Putamen (tissue), 1 donor: Measurements from ENCODE around the gene CRTAC1.

ENCODE experiments used
- DNase-seq: peaks from one replicate; pipeline ENCODE4 v3.0.0-alpha.2; 2016; ENCODE audit warnings: low spot score

Gene CRTAC1

DNA sequence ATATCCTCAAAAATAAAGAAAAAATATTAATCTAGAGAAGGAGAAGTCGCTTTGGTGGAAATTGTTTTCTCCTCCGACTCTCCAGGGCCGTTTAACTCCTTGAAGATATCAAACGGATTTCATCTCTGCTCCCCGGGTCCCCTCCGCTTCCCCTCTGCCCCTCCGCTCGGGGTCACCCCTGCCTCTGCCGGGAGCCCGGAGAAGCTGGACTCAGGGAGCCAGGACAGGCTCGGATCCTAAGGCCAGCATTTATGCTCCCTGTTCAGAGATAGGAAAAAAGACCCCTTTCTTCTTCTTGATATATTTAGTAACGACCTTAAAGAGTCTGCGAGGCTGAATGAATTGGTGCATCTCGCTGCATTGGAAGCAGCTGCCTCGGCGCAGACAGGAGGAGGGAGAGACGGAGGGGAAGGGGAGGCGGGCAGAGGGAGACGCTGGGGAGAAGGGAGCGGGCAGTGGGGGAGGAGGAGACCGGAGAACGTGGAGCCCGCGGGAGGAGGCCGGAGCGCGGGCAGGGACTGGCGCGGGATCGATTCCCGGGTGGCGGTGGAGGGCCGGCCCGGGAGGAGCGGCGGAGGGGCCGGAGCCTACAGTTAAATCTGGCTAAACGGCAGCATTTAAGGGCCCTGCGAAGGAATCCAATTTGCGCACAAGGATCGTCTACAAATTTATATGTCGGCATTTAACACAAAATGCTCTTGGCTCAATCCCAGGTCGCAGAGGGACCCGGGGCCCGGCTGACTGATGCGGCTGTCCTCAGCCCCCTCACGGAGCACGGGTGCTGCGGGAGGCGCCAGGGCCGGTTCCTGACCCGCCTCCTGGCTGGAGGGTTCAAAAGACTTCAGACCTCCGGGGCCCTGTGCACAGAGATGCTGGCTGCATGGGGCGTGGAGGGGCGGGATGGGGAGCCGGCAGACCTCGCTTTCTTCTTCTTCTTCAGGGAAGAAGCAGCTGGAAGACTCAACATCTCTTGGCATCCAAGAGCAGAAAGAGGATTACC lies 55.6 kb downstream of the CRTAC1 start:
- DNase-seq, result peak; percentile 27

- DNase-seq, result peak; percentile 58
Observed at GRCh38 chr10:97974100-97974499, 56.3 kb downstream of the CRTAC1 start.

GRCh38 chr10:97969538-97970079 lies 60.8 kb downstream of the CRTAC1 start:
- no peak for DNase-seq

DNA sequence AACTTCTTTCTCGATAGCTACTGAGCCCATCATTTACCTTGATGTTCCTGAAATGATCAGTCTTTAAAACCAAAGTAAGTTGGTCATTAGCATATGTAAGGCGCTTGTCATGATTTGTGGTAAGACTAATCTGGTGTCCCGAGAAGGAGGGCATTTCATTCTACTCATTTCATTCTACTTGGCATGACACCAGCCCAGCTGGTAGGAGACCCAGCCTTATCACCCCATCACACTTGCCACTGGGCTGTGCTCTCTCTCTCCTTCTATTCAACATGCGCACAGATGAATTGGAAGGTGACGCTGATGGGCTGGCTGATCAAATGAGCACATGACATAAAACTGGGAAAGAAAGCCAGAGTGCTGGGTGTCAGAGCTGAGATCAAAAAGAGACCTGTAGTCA lies 65.7 kb downstream of the CRTAC1 start:
- no peak for DNase-seq

GRCh38 chr10:97961945-97962344 lies 68.5 kb downstream of the CRTAC1 start:
- DNase-seq, result no peak

GRCh38 chr10:97960269-97961056 lies 70.0 kb downstream of the CRTAC1 start:
- DNase-seq, result no peak

- DNase-seq, result no peak
Observed at GRCh38 chr10:97949462-97949861, 81.0 kb downstream of the CRTAC1 start.

- no peak for DNase-seq
Observed at GRCh38 chr10:97948822-97949221, 81.6 kb downstream of the CRTAC1 start.

GRCh38 chr10:97944772-97945171 lies 85.6 kb downstream of the CRTAC1 start:
- no peak for DNase-seq

GRCh38 chr10:97943294-97943693 lies 87.1 kb downstream of the CRTAC1 start:
- DNase-seq, result no peak

DNA sequence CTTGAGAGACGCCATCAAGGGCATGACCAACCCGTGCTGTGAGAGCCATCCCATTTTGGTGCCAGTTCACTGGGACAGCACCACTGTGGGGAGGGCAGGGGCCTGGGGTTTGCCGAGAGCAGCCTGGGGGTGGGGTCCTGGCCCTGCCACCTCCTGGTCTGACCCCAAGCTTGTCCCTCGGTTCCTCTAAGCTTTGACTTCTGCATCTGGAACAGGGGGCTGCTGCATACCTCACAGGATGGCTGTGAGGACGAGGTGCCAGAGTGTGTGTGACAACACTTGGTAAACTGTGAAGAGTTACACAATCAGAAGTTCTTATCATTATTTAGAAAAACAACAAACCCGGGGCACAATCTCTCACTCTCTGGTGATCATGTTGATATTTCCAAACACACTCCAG lies 89.9 kb downstream of the CRTAC1 start:
- no peak for DNase-seq

GRCh38 chr10:97939446-97939990 lies 90.9 kb downstream of the CRTAC1 start:
- DNase-seq, result no peak

DNA sequence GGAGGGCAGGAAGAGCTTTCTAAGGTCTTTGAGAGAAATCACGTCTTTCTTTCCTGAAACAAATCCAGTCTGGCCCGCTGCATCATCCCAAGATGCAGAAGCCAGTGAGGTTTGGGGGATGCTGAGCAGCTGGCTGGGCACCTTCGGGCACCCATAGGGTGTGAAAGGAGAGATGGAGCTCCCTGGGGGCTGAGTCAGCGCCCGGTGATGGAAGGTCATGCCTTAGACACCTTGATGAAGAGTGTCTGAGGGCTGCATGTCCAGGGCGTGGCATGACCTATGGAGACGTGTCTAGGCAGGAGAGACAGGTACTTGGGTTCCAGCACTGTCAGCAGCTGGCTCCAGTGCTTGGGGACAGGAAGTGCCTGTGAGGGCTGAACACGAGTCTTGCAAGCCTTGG lies 92.5 kb downstream of the CRTAC1 start:
- DNase-seq, result no peak

DNA sequence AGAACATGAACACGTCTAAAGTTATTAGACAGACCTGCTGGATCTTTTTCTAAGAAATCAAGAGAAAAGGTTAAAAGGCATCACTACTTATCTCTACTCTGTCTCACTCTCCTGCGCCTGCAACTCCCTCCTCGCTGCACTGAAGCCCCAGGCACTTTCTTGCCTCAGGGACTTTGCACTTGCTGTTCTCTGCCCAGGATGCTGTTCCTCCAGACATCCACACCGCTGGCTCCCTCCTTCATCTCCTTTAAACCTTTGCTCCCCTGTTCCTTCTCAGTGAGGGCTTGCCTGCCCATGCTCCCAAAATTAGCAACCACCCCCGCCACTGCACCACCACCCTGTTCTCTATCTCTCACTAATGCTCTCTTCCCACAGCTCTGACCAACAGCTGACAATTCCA lies 93.4 kb downstream of the CRTAC1 start:
- DNase-seq, result no peak

GRCh38 chr10:97936126-97936525 lies 94.3 kb downstream of the CRTAC1 start:
- DNase-seq, result no peak

- no peak for DNase-seq
Observed at GRCh38 chr10:97932932-97933530, 97.4 kb downstream of the CRTAC1 start.

GRCh38 chr10:97931041-97931440 lies 99.4 kb downstream of the CRTAC1 start:
- DNase-seq, result no peak

GRCh38 chr10:97928897-97929296 lies 101.5 kb downstream of the CRTAC1 start:
- DNase-seq, result no peak

DNA sequence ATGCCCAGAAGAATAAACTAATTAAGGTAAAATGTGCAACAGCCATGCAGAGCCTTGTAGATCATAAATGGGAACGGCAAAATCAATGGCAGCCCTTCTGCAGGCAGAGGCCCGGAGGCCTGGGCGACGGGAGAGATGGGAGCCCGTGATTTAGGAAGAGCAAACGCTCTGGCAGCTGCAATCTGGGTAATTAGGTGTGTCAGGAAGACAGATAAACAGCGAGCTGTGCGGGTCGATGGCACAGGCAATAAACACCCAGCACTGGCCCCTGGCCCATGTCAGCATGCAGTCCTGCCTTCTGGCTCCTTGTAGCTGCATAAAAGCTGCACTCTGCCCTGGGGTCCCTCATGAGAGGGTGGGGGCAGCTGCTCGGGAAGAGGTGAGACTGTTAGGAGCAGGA lies 102.8 kb downstream of the CRTAC1 start:
- no peak for DNase-seq

DNA sequence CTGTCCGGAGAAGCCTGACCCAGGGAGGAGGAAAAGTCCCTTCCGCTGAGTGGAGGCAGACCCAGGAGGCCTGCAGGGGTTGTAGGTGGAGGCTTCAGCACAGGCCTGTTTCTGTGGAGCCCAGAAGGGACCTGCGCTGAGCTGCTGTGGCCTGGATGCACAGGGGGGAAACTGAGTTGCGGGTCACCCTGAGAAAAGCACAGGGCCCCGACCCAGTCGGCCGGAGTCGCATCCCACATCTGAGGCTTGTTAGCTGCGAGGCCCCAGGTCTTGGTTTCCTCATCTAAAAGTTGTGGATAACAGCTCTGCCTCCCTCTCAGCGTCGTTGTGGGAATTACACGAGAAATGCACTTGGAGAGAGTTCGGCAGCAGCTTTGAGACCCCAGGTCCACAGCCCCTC lies 104.4 kb downstream of the CRTAC1 start:
- DNase-seq, result no peak

DNA sequence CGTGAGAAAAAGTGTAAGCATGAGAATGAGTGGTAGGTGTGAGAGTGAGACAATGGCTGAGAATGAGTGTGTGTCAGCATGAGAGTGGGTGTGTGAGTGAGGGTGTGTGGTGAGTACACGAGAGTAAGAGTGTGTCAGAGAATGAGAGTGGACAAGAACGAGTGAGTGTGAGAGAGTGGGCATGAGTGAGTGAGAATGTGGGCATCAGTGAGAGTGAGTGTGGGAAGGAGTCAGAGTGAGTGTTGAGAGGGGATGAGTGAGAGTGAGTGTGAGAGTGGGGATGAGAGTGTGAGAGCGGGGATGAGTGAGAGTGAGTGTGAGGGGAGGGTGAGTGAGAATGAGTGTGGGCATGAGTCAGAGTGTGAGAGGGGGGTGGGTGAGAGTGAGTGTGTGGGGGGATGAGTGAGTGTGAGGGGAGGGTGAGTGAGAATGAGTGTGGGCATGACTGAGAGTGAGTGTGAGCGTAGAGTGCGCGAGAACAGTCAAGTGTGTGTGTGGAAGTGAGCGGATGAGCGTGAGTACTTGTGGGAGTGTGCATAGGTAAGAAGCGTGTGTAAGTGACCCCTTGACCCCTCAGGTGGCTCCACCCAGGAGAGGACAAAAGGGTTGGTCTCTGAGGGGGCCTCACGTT lies 105.0 kb downstream of the CRTAC1 start:
- DNase-seq, result no peak

DNA sequence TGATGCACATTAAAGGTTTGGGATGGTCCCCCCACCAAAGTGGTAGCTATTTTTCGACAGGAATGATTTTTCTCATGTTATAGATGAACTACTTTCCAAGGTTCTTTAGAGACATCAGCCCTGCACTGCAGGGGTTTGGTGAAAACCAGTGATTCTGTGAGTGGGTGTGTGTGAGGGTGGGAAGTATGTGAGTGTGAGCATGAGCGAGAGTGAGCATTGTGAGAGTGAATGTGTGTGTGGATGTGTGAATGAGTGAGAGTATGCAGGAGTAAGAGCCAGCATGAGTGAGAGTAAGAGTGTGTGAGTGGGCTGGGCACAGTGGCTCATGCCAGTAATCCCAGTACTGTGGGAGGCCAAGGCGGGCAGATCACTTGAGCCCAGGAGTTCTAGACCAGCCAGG lies 105.7 kb downstream of the CRTAC1 start:
- DNase-seq, result no peak
